ENCODE measurements around the gene CYP11A1. TPM values are rescaled to one million over a fixed set of nuclear protein-coding genes. Genes with fewer than 3 reads are reported as not detected.

The CYP11A1 gene
- total and polyA plus RNA-seq, 2 experiments from 2014 or later = 5.4 to 13.0 TPM

DNA sequence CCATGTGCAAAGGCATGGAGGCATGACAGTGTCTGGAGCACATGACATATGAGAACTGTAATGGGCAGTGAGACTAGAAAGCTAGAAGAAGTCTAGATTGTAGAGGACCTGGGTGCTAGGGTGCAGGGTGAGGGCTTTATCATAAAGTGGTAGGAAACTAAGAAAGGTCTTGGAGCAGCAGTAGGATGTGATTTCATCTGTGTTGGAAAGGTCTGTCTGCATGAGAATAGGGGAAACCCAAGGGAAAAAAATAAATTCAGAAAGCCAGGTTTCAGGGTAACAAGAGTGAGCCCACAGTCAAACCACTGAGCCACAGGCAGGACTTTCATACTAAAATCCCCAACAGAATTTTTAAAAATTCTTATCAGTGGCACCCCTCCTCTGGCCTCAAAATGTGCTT is 76.8 kb downstream of the CYP11A1 start:
- Histone ChIP-seq H3K9me3 (ENCODE audit: low read depth) (no peaks in the 10 kb centered on the region), H3K27me3 (no peaks in the 10 kb centered on the region), H3K36me3 (no peaks in the 10 kb centered on the region), H3K4me1 (ENCODE audit: low read depth) (peaks cover 16% of the 10 kb centered on the region), H3K4me3 (no peak overlapping the region), H3K27ac (no peak overlapping the region)
- DNase-seq (ENCODE audit: low read depth in 1 of 2, low spot score in 1 of 2) = no peak
- TF ChIP-seq, protein P1, sequence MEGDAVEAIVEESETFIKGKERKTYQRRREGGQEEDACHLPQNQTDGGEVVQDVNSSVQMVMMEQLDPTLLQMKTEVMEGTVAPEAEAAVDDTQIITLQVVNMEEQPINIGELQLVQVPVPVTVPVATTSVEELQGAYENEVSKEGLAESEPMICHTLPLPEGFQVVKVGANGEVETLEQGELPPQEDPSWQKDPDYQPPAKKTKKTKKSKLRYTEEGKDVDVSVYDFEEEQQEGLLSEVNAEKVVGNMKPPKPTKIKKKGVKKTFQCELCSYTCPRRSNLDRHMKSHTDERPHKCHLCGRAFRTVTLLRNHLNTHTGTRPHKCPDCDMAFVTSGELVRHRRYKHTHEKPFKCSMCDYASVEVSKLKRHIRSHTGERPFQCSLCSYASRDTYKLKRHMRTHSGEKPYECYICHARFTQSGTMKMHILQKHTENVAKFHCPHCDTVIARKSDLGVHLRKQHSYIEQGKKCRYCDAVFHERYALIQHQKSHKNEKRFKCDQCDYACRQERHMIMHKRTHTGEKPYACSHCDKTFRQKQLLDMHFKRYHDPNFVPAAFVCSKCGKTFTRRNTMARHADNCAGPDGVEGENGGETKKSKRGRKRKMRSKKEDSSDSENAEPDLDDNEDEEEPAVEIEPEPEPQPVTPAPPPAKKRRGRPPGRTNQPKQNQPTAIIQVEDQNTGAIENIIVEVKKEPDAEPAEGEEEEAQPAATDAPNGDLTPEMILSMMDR (IDR thresholded peaks at IDR 0.05; ENCODE audit: low read depth, low read length) = no peak

DNA sequence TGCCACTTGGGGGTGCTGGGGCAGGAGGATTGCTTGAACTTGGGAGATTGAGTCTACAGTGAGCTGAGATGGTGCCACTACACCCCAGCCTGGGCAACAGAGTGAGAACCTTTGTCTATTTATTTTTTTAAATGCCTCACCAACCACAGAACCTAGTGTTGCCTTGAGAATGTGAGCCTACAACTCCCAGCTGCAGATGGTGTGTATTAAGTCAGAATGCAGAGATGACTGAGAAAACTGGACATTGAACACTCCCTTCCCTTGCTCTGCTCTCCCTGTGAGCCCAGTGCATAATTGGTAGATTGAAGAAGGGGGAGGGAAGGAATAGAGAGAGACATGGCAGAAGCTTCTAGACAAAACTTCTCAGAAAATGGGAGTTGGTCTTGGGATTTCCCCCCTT is 77.8 kb downstream of the CYP11A1 start:
- H3K4me1 ChIP-seq (ENCODE audit: low read depth) = peaks cover 16% of the 10 kb centered on the region
- no peak for DNase-seq (ENCODE audit: low read depth in 1 of 2, low spot score in 1 of 2)
- TF ChIP-seq, protein P1 (IDR thresholded peaks at IDR 0.05; ENCODE audit: low read depth, low read length) = no peak
- no peaks in the 10 kb centered on the region for H3K27me3 ChIP-seq
- no peaks in the 10 kb centered on the region for H3K36me3 ChIP-seq
- no peak overlapping the region for H3K4me3 ChIP-seq
- H3K27ac ChIP-seq = no peak overlapping the region
- no peaks in the 10 kb centered on the region for H3K9me3 ChIP-seq (ENCODE audit: low read depth)

Other genes with a start within 250 kb of the CYP11A1 start
- 0.14 TPM in 1 of 2 replicates, not detected in the other for gene ISLR2, start 237.1 kb downstream of the CYP11A1 start, total RNA-seq
- 0.14 TPM in 1 of 2 replicates, not detected in the other for gene ISLR2, start 237.1 kb downstream of the CYP11A1 start, polyA plus RNA-seq
- gene ISLR, start 193.9 kb downstream of the CYP11A1 start, total RNA-seq = 1.6 and 4.1 TPM in 2 replicates
- 0.25 and 0.44 TPM in 2 replicates for gene ISLR, start 193.9 kb downstream of the CYP11A1 start, polyA plus RNA-seq
- gene STRA6, start 164.9 kb downstream of the CYP11A1 start, total RNA-seq = 32.5 and 49.6 TPM in 2 replicates
- 38.6 and 55.5 TPM in 2 replicates for gene STRA6, start 164.9 kb downstream of the CYP11A1 start, polyA plus RNA-seq
- gene CCDC33, start 131.3 kb downstream of the CYP11A1 start, total RNA-seq = 2.3 and 9.5 TPM in 2 replicates
- 3.1 and 6.2 TPM in 2 replicates for gene CCDC33, start 131.3 kb downstream of the CYP11A1 start, polyA plus RNA-seq
- gene SEMA7A, start 66.3 kb upstream of the CYP11A1 start, total RNA-seq = 8.7 and 11.9 TPM in 2 replicates
- 0.99 and 3.3 TPM in 2 replicates for gene SEMA7A, start 66.3 kb upstream of the CYP11A1 start, polyA plus RNA-seq
- gene UBL7, start 93.5 kb upstream of the CYP11A1 start, total RNA-seq = 74.3 and 88.4 TPM in 2 replicates
- 130 and 135 TPM in 2 replicates for gene UBL7, start 93.5 kb upstream of the CYP11A1 start, polyA plus RNA-seq
- 60.7 and 69.8 TPM in 2 replicates for gene ARID3B, start 173.6 kb upstream of the CYP11A1 start, total RNA-seq
- gene ARID3B, start 173.6 kb upstream of the CYP11A1 start, polyA plus RNA-seq = 70.5 and 72.6 TPM in 2 replicates
- gene CLK3, start 248.2 kb upstream of the CYP11A1 start, total RNA-seq = 193 and 319 TPM in 2 replicates
- gene CLK3, start 248.2 kb upstream of the CYP11A1 start, polyA plus RNA-seq = 100 and 125 TPM in 2 replicates